HT1080 (cell line): ENCODE data around the gene NEK1. TPM values are rescaled to one million over a fixed set of nuclear protein-coding genes. Genes with fewer than 3 reads are reported as not detected.
A peak's percentile ranks its signal among the peaks of the same experiment; 100 is the strongest.
"Not testable (repeated sequence)": the region's sequence is repeated elsewhere in the genome, so short reads cannot be mapped to it uniquely, and the experiment has no call there.

ENCODE experiments used
- DNase-seq: peaks from one replicate; pipeline ENCODE4 v3.0.0-alpha.2; 2015; ENCODE audit warnings: low read depth
- total RNA-seq: library from RNA; depleted of rRNA; stranded (reverse); fragments of >200 nt; shearing (Covaris generic); gene quantifications from 2 replicates; pipeline ENCODE4 v1.2.3, GENCODE V29; 2014

NEK1 gene
- total RNA-seq, 1 experiment from 2014 or later, result 4.4 TPM

DNA sequence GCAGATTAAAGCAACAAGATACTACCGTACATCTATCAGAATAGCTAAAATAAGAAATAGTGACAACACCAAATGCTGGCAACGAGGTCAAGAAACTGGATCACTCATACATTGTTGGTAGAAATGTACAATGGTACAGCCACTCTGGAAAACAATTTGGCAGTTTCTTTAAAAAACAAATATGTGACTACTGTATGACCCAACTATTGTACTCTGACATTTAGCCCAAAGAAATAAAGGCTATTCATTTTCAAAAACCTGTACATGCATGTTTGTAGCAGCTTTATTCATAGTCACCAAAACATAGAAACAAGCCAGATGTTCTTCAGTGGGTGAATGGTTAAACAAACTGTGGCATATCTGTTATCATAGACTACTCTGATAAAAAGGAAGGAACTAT is 16.2 kb upstream of the NEK1 start:
- DNase-seq, result no peak

DNA sequence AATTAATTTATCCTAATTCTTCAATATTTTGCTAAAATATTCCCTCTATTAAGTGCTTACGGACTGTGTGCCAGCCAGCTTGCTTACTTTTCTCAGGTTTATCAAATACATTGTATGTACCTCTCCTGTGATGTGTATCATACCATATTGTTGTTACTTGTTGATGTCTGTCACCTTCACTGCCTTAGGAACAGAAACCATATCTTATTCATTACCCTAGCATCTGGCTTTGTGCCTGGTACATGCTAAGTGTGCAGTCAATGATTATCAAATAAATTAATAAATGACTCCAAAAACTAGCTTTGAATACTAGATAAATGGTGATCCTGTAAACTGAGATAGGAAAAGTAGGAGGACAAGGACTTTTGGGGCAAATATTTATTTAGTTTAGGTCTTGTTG is 14.9 kb upstream of the NEK1 start:
- DNase-seq, result no peak

DNA sequence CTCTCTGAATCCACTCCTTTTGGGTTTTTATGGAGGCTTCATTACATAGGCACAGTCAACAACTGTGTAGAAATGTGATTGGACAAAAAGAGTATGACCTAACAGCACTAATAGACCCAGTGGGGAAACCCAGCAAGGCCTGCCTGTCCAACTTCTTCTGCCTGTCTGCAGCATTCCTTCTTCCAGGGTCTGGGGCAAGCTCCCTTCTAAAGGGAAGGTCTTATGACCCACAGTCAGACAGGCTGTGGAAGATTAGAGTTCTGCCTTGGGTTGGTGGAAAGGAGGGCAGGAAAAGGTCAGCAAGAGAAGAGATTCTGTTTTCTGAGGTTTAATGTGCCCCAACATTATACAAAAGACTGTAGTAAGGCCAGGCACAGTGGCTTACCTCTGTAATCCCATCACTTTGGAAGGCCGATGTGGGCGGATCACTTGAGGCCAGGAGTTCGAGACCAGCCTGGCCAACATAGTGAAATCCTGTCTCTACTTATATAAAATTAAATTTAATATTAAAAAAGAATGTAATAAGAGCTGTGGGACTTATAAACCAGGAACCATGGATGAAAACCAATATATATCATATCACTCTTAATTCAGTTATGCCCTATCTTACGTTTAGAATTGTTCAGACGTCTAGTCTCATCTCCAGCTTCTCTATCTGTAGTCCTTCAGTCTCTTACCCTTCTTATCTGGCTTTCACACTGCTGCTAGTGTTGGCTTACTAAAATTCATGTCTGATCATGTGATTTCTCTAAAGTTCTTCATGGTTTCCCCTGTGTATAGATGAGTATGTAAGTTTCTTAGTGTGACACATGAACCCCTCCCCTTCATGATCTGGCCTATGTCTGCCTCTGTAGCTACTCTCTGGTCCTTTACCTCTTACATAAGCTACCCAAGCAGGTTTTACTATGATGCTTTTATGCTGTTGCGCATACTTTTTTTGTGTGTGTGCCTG is 14.2 kb upstream of the NEK1 start:
- DNase-seq, result no peak

DNA sequence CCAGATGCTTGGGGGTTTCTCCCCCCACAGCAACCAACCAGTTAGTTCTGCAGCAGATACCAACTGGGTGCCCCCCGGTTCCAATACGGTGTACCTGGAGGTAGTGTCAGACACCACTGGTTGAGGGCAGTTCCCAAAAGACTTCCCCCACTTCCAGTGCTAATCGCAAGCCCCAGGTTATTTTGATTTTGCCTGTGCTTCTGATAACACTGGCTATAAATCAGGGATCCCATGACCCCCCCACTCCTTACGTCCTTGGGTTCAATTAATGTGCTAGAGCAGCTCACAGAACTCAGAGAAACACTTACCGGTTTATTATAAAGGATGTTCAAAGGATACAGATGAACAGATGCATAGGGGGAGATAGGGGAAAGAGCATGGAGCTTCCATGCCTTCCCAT is 13.5 kb upstream of the NEK1 start:
- no peak for DNase-seq

DNA sequence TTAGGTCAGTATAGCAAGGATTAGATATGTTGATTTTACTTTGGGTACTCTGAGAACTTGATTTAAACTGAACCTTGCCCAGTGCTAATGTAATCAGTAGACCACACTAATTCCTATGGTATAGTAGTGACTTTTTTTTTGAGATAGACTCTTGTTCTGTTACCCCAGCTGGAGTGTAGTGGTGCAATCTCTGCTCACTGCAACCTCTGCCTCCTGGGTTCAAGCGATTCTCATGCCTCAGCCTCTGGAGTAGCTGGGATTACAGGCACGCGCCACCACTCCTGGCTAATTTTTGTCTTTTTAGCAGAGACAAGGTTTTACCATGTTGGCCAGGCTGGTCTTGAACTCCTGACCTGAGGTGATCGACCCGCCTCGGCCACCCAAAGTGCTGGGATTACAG is 11.6 kb upstream of the NEK1 start:
- DNase-seq, result not testable (repeated sequence)

DNA sequence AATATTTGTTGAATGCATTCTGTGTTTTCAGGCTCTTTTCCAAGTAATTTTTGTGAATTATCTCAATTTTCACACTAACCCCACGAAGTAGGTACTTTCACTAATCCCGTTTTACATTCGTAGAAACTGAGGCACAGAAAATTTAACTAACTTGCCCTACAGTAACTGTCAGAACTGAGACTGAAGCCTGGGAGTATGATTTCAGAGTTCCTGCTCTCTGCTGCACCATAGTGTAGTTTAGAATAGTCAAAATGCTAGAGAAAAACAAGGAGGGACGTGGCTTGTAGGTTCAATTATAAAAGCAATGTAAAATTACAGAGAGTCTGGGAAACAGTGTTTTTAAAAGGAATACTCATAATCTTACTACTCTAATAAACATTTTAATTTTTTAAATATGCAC is 10.2 kb upstream of the NEK1 start:
- DNase-seq, result no peak

DNA sequence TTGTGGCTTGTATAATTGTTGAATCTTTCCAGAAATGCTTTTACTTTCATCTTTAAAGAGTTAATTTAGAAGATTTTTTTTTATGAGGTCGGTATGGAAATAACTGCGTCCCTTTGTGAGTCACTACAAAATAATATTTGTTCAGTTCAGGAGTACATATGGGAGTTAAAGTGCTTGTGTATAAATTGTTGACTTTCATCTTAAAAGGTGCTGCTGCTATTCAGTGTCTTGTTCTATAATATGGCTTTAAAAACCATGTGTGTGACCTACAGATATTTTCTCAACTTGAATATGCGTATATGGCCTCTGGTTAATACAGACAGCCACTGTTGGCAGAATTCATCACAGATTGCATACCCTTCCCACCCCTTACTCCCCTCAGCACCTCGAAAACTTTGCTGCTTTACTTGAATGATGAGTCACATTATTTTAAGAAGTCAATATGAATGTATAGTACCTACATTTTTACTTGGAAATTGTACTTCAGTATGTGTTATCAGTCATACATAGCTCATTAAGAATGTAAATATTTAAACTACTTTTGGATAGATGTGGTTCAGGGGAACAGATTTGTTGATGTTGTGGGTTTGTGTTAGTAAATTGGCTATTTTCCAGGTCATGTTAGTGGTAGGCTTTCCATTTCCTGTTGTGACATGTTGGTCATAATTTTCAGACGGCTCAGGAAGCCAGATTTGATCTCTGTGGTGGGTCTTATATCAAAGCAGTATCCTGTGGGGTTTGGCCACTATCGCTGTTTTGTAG is 9.5 kb upstream of the NEK1 start:
- DNase-seq, result peak; percentile 69

DNA sequence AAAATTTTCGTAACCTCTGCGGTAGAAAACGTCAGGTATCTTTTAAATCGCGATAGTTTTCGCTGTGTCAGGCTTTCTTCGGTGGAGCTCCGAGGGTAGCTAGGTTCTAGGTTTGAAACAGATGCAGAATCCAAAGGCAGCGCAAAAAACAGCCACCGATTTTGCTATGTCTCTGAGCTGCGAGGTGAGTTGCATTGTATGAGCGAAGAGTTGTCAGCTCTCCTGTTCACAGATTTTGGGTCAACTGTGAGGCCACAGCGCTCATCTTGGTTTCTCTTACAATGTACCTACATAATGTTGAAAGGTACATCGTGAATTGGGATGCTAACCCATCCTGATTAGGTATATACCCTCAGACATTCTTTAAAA is 8.5 kb upstream of the NEK1 start:
- DNase-seq, result no peak

DNA sequence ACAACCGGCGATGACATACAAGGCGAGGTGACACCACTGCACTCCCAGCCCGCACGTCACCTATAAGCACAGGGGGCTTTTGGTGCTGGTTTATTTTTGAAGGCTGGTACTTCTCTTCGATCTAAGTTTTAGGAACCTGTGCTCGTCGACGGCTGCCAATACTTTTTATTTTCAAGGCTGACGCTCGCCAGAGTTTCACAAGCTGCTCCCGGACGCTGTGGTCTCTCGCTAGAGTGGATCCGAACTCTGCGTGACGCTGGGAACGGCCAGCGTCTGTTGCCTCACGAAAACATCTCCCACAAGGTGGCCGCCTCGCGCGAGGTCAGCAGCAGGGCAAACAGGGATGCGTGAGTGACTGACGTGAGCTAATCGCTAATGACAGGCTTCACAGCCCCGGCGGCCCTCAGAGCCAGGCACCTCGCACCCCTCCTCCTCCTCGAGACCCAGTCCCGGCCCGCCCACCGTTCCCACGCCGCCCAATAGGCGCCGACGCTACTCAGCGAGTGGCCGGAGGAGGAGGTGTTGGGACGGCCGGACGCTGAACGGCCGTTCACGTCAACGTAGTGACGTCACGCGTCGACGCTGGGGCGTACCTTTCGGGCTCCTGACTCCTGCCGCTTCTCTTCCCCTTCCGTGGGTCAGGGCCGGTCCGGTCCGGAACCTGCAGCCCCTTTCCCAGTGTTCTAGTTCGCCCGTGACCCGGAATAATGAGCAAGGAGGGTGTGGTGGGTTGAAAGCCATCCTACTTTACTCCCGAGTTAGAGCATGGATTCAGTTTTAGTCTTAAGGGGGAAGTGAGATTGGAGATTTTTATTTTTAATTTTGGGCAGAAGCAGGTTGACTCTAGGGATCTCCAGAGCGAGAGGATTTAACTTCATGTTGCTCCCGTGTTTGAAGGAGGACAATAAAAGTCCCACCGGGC is 7.8 kb upstream of the NEK1 start, which contains the start of gene CLCN3:
Gene CLCN3 (plus strand): TSS at position 621 of the 922 bp plus-strand sequence. CDS start 15,351 bp downstream, outside the sequence.
- peak; percentile 98 for DNase-seq

DNA sequence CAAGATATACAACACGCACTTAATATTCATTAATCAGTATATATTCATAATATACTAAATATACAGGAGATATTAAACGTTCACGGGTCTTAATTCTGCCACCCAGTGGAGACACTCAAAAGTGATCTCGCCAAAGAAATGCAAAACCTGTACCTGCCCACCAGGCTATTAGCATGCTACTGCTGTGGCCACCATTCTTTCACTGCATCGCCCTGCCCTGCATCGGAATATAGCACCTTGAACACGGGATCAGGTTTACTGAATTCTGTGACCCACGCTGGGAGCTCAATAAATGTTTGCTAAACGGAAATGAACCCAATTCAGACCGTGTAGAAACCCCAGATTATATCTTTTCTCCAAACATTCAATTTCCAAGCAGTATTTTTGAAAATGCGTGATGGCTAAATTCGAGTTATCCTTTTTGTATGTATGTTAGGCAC is 7.2 kb upstream of the NEK1 start:
- DNase-seq, result peak; percentile 50

DNA sequence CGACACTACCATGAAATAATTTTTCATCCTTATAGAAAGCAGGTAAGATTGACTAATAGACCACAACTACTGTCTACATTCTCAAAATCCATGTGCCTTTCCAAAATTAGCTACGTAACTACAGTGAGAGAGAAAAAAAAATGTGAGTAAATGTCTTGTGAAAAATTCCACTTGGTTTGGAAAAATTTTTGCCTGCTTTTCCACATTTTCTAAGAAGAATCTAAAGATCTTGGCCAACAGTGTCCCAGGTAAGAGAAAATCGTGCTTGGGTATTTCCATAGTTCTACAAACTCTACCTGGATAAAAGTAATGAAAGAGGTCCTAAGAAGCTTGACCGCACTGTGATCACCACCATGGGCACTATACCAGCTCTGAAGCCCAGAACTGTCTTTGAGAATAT is 6.6 kb upstream of the NEK1 start:
- no peak for DNase-seq

DNA sequence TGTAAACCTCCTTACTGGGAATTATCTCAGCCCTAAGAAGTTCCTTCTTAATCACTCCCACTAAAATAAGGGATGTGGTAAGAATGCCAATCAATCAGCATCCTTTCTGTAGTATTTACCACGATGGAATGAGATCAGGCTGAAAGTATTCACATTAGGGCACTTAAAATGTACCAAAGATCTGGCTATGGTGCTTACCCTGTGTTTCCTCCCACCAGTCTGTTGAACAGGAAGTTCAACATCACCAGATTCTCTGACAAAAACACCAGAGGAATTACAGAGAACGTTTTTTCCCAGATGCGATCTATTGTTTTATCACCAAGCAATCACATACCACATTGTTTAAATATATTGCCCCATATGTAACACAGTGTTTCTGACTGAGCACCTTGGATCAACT is 5.9 kb upstream of the NEK1 start:
- DNase-seq, result peak; percentile 33

DNA sequence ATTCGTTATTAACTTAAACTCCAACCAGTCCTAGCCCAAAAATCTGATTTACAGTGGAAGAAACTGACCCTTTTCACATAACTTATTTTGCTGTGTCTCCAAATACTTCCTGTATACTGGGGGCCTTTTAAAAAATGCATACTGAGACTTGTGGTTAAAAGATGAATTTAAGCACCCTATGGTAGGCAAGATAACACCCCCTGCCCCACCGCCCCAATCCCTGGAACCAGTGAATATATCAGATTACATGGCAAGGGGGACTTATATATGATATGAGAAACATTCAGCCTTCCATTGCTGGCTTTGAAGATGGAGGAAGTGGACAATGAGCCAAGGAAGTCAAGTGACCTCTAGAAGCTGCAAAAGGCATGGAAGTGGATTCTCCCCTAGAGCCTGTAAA is 4.9 kb upstream of the NEK1 start:
- no peak for DNase-seq

DNA sequence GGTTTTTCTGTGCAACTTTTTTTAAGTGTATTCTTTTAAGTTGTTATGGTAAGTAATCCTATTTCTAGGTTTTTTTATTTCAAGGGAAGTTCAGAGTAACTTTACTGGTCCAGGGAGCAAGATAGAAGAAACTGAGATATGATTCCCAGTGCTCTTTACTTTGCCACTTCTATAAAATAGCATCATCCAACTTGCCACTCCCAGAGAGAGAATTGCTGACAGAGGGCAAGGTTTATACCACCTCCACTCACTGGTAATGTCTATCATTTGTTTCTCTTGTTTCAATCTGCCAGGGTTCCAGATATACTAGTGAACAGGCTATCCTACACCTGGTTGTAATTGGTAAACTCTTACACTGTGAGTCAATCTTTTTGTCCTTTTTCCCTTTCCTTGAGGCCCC is 4.5 kb upstream of the NEK1 start:
- DNase-seq, result no peak

DNA sequence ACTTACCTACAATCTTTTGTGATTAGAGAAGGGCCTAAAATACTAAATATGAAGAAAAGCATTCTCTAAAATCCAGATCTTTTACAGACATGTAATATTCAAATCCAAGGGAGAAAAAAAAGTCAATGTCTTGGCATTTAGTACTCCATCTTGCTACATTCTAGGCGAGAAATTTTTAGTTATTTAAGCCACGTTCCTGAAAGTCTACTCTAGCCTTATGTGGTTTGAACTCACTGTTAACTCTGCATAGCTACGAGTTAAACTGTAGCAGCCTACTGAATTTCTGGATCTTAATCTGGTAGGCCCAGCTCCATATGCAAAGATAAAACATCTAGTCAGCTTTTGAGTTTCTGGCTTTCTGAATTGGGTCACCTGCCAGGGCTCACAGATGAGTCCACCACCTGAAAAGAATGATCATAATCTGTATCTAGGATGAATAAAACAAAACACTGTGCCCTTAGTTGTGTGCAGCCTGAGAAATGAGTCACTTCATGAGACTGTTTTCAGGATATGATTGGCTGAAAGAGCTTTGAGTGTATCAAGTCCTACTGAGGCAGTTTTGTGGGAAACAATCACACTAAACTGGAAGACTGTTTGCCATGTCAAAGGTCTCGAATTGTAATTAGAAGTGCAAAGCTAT is 3.2 kb upstream of the NEK1 start:
- peak; percentile 60 for DNase-seq

DNA sequence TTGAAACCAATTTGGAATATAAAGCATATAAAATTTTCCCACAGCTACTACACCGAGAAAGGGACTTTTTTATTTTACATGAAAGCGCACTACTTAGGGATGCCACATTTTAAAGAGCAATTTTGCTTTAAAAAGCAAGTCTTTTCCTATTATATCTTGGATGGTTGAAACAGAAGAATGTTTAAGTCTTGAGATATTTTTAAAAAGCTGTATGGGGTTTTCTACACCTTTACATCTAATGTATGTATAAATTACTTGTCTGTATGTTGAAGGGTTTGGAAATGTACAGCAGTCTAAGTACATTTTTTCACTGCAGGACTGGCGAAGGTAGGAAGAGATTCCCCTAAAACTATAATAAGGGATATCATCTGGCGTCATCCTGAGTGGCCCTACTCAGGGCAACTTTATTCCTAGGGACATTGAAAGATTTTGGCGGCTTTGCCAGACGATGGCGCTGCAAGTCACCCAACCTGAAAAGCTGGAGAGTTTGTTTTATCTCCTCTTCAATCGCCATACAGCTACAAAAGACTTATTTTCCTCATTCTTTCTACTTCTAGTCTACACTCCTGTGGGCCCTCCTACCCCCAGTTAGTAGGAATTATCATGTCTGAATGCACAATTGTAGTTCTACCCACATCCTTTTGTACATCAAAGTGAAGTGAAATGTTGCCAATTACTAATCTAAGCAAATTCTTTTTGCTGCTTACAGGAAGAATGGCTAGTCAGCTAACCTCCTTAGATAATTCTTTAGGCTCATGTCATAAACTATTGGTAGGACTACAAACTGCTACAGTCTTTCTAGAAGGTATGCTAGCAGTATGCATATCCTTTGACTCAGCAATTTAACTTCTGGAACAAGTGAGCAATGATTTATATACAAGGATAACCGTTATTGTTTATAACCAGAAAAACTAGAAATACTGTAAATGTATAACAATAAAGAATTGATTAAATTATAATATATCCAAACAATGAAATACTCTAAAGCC is 782 bp upstream of the NEK1 start:
- peak; percentile 78 for DNase-seq

DNA sequence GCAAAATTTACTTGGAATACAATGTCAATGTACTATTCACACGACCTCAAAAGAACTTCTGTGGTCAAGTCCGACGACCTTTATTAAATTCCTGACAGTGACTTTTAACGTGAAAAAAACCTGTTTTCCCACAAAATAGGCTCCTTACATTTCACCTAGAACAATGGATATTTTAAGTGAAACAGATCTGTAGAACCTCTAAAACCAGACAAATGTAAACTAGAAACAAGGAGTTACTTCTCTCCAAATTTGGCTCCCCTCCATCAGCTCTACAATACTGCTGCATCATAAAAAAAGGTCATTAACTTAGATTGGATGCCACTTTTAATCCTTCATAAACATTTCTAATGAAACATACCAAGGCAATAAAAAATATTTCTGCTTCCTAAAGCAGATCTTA is 1.2 kb downstream of the NEK1 start:
- DNase-seq, result no peak

DNA sequence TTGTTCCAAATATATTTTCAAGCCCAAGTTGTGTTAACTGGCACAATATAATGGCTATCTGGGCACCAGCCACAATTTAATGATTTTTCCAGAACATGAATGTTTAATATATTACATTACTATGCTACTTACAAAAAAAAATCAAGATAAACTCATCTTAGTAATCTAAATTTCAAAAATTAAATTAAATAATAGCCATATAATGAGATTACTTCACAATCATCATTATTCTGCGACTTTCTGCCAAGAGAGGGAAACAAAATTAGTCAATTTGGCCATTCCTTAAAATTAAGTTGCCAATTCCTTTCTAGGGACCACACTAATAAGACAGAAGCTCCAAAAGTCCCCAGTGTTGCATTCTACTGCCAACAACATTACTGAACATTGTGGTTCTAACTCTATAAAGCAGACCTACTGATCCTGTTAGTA is 7.5 kb downstream of the NEK1 start:
- no peak for DNase-seq

DNA sequence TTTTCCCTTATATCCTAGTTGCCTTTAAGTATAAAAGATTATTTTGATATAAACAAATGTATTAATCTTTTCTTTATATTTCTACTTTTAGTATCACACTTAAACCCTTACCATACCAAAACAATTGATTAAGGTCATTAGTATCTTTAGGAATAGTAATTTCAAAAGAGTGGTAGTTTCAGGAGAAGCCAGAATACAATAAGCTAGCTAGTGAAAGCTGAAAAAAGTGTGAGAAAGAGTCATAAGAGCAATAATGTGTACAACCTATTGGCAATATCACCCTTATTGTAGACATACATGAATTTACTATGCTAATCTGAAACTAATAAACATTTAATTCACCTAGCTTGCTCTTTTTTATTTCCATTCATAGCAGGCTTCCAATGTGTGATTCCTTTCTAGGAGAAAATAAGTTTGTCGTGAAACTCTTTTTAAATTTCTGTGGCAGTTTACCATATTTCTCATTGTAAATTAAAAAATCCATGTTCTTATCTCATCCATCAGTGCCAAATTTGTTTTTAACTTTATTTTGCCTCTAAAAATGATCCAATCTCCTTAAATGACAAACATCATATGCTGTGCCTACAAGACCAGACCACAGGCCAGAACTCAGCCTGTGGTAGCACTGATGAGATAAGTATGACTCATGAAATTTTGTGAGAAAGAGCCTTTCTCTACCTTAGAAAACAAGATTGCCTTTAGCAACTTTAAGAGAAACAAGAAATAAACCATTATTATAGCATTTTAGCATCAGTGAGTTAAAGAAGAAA is 8.1 kb downstream of the NEK1 start:
- peak; percentile 81 for DNase-seq
